Measurements from ENCODE around the gene TSHZ3. TPM values are rescaled to one million over a fixed set of nuclear protein-coding genes. Genes with fewer than 3 reads are reported as not detected.

The TSHZ3 gene
- total and polyA plus RNA-seq, 2 donors from 2014 or later, result 1.7 to 8.4 TPM

DNA sequence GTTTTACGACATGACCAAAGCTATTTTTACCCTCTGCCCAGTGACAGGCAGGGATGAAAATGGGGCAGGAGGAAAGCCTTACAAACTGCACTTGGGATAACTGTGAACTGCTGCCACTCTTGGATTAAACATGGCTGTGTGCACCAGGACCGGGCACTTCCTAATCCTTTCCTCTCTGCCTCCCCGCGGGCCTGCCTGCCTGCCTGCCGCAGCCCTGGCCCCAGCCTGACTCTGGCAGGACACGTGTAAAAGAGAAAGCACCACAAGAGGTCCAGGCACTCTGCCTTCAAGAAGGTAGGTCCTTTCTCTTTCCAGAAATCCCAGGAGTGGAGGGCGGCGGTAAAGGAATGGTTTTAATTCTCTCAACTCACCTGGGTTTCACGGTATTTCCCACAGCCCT is 4.8 kb downstream of the TSHZ3 start:
- H3K4me3 ChIP-seq (ENCODE audit: low read length in 3 of 3), result no peak overlapping the region
- H3K27me3 ChIP-seq (ENCODE audit: control insufficient read depth, insufficient read depth, low read length), result peaks cover 10% of the 10 kb centered on the region
- no peaks in the 10 kb centered on the region for H3K9me3 ChIP-seq (ENCODE audit: control insufficient read depth in 2 of 3, insufficient read depth in 1 of 3, low read length in 3 of 3)
- H3K9ac ChIP-seq (ENCODE audit: low read length in 3 of 3), result no peak overlapping the region
- no peak for FAIRE-seq
- no peak for DNase-seq
- TF ChIP-seq, protein P1, sequence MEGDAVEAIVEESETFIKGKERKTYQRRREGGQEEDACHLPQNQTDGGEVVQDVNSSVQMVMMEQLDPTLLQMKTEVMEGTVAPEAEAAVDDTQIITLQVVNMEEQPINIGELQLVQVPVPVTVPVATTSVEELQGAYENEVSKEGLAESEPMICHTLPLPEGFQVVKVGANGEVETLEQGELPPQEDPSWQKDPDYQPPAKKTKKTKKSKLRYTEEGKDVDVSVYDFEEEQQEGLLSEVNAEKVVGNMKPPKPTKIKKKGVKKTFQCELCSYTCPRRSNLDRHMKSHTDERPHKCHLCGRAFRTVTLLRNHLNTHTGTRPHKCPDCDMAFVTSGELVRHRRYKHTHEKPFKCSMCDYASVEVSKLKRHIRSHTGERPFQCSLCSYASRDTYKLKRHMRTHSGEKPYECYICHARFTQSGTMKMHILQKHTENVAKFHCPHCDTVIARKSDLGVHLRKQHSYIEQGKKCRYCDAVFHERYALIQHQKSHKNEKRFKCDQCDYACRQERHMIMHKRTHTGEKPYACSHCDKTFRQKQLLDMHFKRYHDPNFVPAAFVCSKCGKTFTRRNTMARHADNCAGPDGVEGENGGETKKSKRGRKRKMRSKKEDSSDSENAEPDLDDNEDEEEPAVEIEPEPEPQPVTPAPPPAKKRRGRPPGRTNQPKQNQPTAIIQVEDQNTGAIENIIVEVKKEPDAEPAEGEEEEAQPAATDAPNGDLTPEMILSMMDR (IDR thresholded peaks at IDR 0.05; ENCODE audit: borderline replicate concordance, extremely low read depth, insufficient read depth), result no peak
- H3K36me3 ChIP-seq (ENCODE audit: control insufficient read depth in 2 of 3, insufficient read depth in 3 of 3, low read length in 3 of 3), result no peaks in the 10 kb centered on the region
- H3K27ac ChIP-seq (ENCODE audit: low read depth in 2 of 2, low read length in 2 of 2), result no peak overlapping the region
- H3K4me1 ChIP-seq (ENCODE audit: control insufficient read depth in 2 of 3, insufficient read depth in 2 of 3, low read depth in 1 of 3, low read length in 3 of 3), result peaks cover 0 to 10% (median 0%) of the 10 kb centered on the region in 3 donors
- intact Hi-C loops (cut with DNase I), result no loop called here

DNA sequence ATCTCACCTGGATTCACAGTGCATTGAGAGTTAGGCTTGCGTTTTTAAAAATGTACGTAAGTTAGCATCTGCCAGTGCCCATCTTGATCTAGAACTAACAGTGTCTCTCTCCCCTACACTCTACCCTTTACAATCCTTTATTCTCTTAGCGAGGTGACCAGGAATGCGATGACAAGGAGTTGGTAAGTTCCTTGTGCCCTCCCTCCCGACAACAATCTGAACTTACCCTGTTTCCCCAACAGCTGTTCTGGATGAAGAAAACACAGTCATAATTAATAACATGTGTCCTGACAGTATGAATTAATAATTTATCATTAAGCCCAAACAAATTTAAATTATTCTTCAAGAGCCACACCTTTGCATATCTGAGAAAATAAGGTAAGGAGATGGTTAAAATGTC is 6.3 kb downstream of the TSHZ3 start:
- H3K27ac ChIP-seq (ENCODE audit: low read depth in 2 of 2, low read length in 2 of 2), result no peak overlapping the region

DNA sequence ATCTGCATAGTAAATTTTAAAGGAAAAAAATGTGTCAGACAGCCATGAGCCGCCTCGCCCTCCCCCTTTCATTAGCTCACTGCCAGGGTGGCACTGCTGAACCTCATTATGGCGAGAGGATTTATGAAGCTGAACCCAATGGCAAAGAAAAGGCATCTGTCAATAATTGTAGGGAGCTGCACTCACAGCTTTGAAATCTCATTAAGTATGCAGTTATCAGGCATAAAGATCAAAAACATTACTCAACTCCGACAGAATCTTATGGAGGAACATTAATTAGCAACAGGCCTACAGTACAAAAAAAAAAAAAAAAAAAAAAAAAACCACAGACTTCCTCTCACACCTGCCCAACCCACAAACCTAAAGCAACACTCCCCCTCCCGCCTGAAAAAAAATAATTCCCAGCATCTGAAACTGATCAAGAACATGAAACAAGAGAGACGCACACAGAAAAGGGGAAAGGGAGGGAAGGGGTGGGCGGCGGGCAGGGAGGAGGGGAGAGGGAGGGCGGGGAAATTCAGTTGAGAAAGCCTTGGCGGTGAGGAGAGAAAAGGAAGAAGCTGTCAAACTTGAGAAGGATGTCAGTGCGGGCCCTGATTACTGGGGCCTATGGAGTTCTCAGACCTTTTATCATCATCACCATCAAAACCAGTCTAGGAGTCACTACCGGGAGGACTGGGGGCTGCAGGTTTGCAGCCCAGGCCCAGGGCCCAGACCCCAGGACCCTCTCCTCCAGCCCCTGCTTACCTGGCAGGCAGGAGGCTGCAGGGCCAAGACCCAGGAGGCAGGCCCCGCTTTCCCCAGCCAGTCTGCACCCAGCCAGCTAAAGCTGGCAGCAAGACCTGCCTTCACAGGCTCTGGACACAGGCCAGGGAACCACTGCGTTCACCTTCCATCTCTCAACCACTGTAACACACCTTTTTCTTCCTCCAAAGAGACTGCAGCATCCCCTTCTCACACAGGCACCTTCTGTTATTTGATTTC is 8.9 kb downstream of the TSHZ3 start:
- Histone ChIP-seq H3K36me3 (ENCODE audit: control insufficient read depth in 2 of 3, insufficient read depth in 3 of 3, low read length in 3 of 3) (no peaks in the 10 kb centered on the region), H3K9me3 (ENCODE audit: control insufficient read depth in 2 of 3, insufficient read depth in 1 of 3, low read length in 3 of 3) (no peaks in the 10 kb centered on the region), H3K4me1 (ENCODE audit: control insufficient read depth in 2 of 3, insufficient read depth in 2 of 3, low read depth in 1 of 3, low read length in 3 of 3) (peaks cover 0 to 11% (median 0%) of the 10 kb centered on the region in 3 donors), H3K27me3 (ENCODE audit: control insufficient read depth, insufficient read depth, low read length) (peaks cover 2% of the 10 kb centered on the region), H3K27ac (ENCODE audit: low read depth in 2 of 2, low read length in 2 of 2) (no peak overlapping the region), H3K4me3 (ENCODE audit: low read length in 3 of 3) (no peak overlapping the region), H3K9ac (ENCODE audit: low read length in 3 of 3) (no peak overlapping the region)
- intact Hi-C loops (cut with DNase I), result no loop called here
- TF ChIP-seq, protein P1 (IDR thresholded peaks at IDR 0.05; ENCODE audit: borderline replicate concordance, extremely low read depth, insufficient read depth), result no peak
- DNase-seq, result peak in 4 of 5 donors; percentile 39 to 77 (median 62)
- no peak for FAIRE-seq

More for the DNA sequence above, 6.3 kb downstream of the TSHZ3 start:
- Histone ChIP-seq H3K36me3 (ENCODE audit: control insufficient read depth in 2 of 3, insufficient read depth in 3 of 3, low read length in 3 of 3) (no peaks in the 10 kb centered on the region), H3K4me1 (ENCODE audit: control insufficient read depth in 2 of 3, insufficient read depth in 2 of 3, low read depth in 1 of 3, low read length in 3 of 3) (peaks cover 0 to 11% (median 0%) of the 10 kb centered on the region in 3 donors), H3K27me3 (ENCODE audit: control insufficient read depth, insufficient read depth, low read length) (peaks cover 5% of the 10 kb centered on the region), H3K4me3 (ENCODE audit: low read length in 3 of 3) (no peak overlapping the region), H3K9ac (ENCODE audit: low read length in 3 of 3) (no peak overlapping the region), H3K9me3 (ENCODE audit: control insufficient read depth in 2 of 3, insufficient read depth in 1 of 3, low read length in 3 of 3) (no peaks in the 10 kb centered on the region)
- DNase-seq (no peak), FAIRE-seq (no peak)
- TF ChIP-seq, protein P1 (IDR thresholded peaks at IDR 0.05; ENCODE audit: borderline replicate concordance, extremely low read depth, insufficient read depth), result no peak
- intact Hi-C loops (cut with DNase I), result no loop called here

Data from kidney (tissue), 14 donors.